Right atrium auricular region (tissue), 2 donors: Measurements from ENCODE around the gene MLEC. TPM values are rescaled to one million over a fixed set of nuclear protein-coding genes. Genes with fewer than 3 reads are reported as not detected.

Experiments used
- DNase-seq: peaks from one replicate; pipeline ENCODE4 v3.0.0-alpha.2; 2019; ENCODE audit warnings: low spot score
- H3K27ac ChIP-seq, 2 donors: fragments of 200-600 bp; sonication (generic); 1 replicate in 1 of 2; 2 replicates in 1 of 2; pipeline ENCODE4 v1.5.1; 2016 to 2019
- H3K27me3 ChIP-seq, 2 donors: fragments of 200-600 bp; sonication (generic); one replicate each; pipeline versions ENCODE4 v1.5.1 to v1.6.0; 2017 to 2019
- H3K36me3 ChIP-seq: fragments of 200-600 bp; sonication (generic); one replicate; pipeline ENCODE4 v1.5.1; 2016
- H3K4me1 ChIP-seq, 2 donors: fragments of 200-600 bp; sonication (generic); one replicate each; pipeline versions ENCODE4 v1.5.1 to v1.6.0; 2017 to 2019
- H3K4me3 ChIP-seq, 2 donors: fragments of 200-600 bp; sonication (generic); 1 replicate in 1 of 2; 2 replicates in 1 of 2; pipeline ENCODE4 v1.5.1; 2017 to 2019; ENCODE audit warnings: mild to moderate bottlenecking in 1 of 2, moderate library complexity in 1 of 2
- H3K9me3 ChIP-seq, 2 donors: fragments of 200-600 bp; sonication (generic); one replicate each; pipeline ENCODE4 v1.5.1; 2019
- CTCF ChIP-seq, 2 donors: fragments of 200-600 bp; sonication (generic); IDR thresholded peaks; one replicate each; pipeline ENCODE4 v1.5.1; 2019; ENCODE audit warnings: antibody characterized with exemption in 2 of 2
- total RNA-seq, 2 donors: library from RNA; depleted of rRNA; stranded (reverse); fragments of >200 nt; gene quantifications; one replicate each; pipeline ENCODE4 v1.1.0, GENCODE V29; 2016

Gene MLEC
- total RNA-seq, 2 donors from 2014 or later: 89.7 to 179 TPM

GRCh38 chr12:120674097-120674636 is 12.8 kb upstream of the MLEC start:
- H3K4me3 ChIP-seq: no peak overlapping the region
- H3K9me3 ChIP-seq: no peaks in the 10 kb centered on the region
- peaks cover 0 to 7% of the 10 kb centered on the region in 2 donors for H3K4me1 ChIP-seq
- H3K36me3 ChIP-seq: no peaks in the 10 kb centered on the region
- H3K27me3 ChIP-seq: no peaks in the 10 kb centered on the region
- no peak for TF ChIP-seq CTCF (IDR thresholded peaks at IDR 0.05)
- DNase-seq: no peak
- no peak overlapping the region for H3K27ac ChIP-seq

DNA sequence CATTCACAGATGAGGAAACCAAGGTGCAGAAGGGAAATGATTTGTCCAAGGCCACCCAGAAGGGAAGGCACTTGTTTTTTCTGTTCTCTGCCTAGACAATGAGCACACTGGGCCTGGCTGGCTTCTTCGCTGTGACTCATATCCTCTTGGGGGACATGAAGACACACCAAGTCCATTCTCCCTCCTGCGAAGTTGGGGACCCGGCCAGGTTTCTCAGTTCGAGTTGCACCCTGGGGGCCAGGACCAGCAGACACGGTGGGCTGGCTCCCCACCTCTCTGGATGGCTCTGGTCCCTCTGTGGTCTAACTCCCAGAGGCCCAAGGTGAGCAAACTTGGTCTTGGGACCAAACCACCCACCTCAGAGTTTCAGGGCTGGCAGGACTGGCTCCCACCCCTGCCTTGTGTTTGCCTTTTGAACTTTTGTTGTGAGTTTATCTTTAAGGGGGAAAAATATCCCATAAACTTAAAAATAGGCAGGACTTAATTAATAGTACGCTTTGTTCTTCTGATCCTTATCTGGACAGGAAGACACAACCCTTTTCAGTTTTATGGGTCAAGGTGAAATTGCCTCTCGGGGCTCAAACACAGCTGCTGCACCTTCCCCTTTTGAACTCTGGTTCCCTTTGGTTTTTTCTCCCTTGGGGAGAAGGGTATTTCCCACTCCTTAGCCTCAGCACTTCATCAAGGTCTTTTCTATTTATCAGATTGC is 9.0 kb upstream of the MLEC start:
- no peak for DNase-seq
- no peaks in the 10 kb centered on the region for H3K4me1 ChIP-seq
- peak overlapping the region; percentile 32 to 55 for H3K27ac ChIP-seq
- H3K9me3 ChIP-seq: no peaks in the 10 kb centered on the region
- no peak overlapping the region for H3K4me3 ChIP-seq
- no peak for TF ChIP-seq CTCF (IDR thresholded peaks at IDR 0.05)
- no peaks in the 10 kb centered on the region for H3K27me3 ChIP-seq
- H3K36me3 ChIP-seq: no peaks in the 10 kb centered on the region

GRCh38 chr12:120678572-120678971 is 8.4 kb upstream of the MLEC start:
- no peaks in the 10 kb centered on the region for H3K4me1 ChIP-seq
- no peaks in the 10 kb centered on the region for H3K27me3 ChIP-seq
- no peak overlapping the region for H3K27ac ChIP-seq
- H3K9me3 ChIP-seq: no peaks in the 10 kb centered on the region
- no peak overlapping the region for H3K4me3 ChIP-seq
- no peaks in the 10 kb centered on the region for H3K36me3 ChIP-seq
- no peak for DNase-seq
- no peak for TF ChIP-seq CTCF (IDR thresholded peaks at IDR 0.05)

DNA sequence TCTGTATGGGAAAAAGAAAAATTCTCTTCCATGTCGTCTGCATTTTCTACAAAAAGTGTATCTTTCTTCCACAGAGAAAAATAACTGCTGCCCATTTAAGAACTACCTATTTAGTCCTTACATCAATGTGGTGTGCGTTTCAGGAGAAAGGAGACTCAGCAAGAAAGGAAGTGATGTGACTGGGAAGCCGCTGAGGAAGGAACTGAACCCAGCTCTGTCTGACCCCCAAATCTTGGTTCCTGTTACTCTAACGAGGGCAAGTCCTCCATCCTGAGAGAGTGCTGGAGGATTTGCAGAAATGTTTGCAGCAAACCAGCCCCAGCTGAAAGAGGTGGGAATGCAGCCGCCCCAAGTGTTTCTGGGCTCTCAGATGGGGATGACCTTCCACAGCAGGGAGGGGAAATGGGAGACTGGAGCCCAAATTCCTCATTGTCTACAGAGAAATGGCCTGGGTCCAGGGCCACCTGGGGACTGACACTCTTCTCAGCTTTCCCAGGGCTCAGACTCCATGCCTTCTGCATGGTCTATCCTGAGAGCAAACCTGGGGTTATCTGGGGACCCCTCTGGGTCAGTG is 6.7 kb upstream of the MLEC start:
- no peak overlapping the region for H3K27ac ChIP-seq
- no peak for TF ChIP-seq CTCF (IDR thresholded peaks at IDR 0.05)
- H3K27me3 ChIP-seq: no peaks in the 10 kb centered on the region
- no peak for DNase-seq
- H3K9me3 ChIP-seq: no peaks in the 10 kb centered on the region
- no peak overlapping the region for H3K4me3 ChIP-seq
- H3K4me1 ChIP-seq: no peaks in the 10 kb centered on the region
- H3K36me3 ChIP-seq: no peaks in the 10 kb centered on the region

GRCh38 chr12:120684523-120684932 is 2.4 kb upstream of the MLEC start:
- no peaks in the 10 kb centered on the region for H3K27me3 ChIP-seq
- no peak for DNase-seq
- TF ChIP-seq CTCF (IDR thresholded peaks at IDR 0.05): no peak
- H3K9me3 ChIP-seq: no peaks in the 10 kb centered on the region
- H3K36me3 ChIP-seq: no peaks in the 10 kb centered on the region
- no peak overlapping the region for H3K4me3 ChIP-seq
- no peak overlapping the region for H3K27ac ChIP-seq
- H3K4me1 ChIP-seq: peaks cover 0 to 17% of the 10 kb centered on the region in 2 donors
